B cell (primary cell): ENCODE results near the gene CRTAC1. TPM values are rescaled to one million over a fixed set of nuclear protein-coding genes. Genes with fewer than 3 reads are reported as not detected.

Experiments used
- ATAC-seq: fragments of 200-7000 bp; cut with Tn5 transposase; one replicate; pipeline ENCODE4 v1.10.0; 2021; ENCODE audit warnings: low read depth, mild to moderate bottlenecking, moderate number of reproducible peaks, moderate library complexity
- CTCF ChIA-PET: fragments of 350-600 bp; sonication (Branson Sonifier 250); formaldehyde crosslinking; loops from one replicate; lab custom pipeline; 2021; ENCODE audit warnings: antibody characterized with exemption, inconsistent platforms; lab: Charles Lee
- POLR2A ChIA-PET: fragments of 350-600 bp; sonication (Branson Sonifier 250); formaldehyde crosslinking; loops from one replicate; lab custom pipeline; 2021; ENCODE audit warnings: antibody characterized with exemption; lab: Charles Lee
- DNase-seq: peaks from one replicate; pipeline ENCODE4 v3.0.0; 2013
- H2AFZ ChIP-seq: 2 replicates; pipeline ENCODE4 v1.6.1; 2012; ENCODE audit warnings: mild to moderate bottlenecking, low read depth, low read length; ENCODE audit not compliant: insufficient read depth, poor library complexity, severe bottlenecking
- H3K27ac ChIP-seq, 2 donors: 1 replicate in 1 of 2; 2 replicates in 1 of 2; pipeline ENCODE4 v1.5.1; 2012 to 2013; ENCODE audit warnings: low read length in 2 of 2, mild to moderate bottlenecking in 2 of 2, moderate library complexity in 1 of 2
- H3K27me3 ChIP-seq, 4 experiments: fragments of 200-600 bp in 1 of 4; sonication (generic) in 1 of 4; replicated peaks in 1 of 4; 1 replicate in 2 of 4; 2 replicates in 2 of 4; pipeline versions ENCODE4 v1.6.1 to v1.7.0; 2013 to 2016; ENCODE audit warnings: low read length in 3 of 4, mild to moderate bottlenecking in 2 of 4, mixed read lengths in 1 of 4, moderate library complexity in 1 of 4; ENCODE audit not compliant: insufficient read depth in 4 of 4, control insufficient read depth in 3 of 4; ENCODE audit errors: control extremely low read depth in 1 of 4
- H3K36me3 ChIP-seq, 2 experiments: replicated peaks in 1 of 2; 1 replicate in 1 of 2; 2 replicates in 1 of 2; pipeline versions ENCODE4 v1.6.1 to v1.7.1; 2013; ENCODE audit warnings: low read length in 1 of 2; ENCODE audit not compliant: insufficient read depth in 2 of 2, control insufficient read depth in 1 of 2; ENCODE audit errors: control extremely low read depth in 1 of 2, extremely low read depth in 1 of 2
- H3K4me1 ChIP-seq, 2 donors: fragments of 200-600 bp in 1 of 2; sonication (generic) in 1 of 2; 1 replicate in 1 of 2; 2 replicates in 1 of 2; pipeline versions ENCODE4 v1.5.1 to v1.6.1; 2013 to 2017; ENCODE audit warnings: low read length in 2 of 2; ENCODE audit not compliant: control insufficient read depth in 2 of 2, insufficient read depth in 2 of 2
- H3K4me2 ChIP-seq: replicated peaks from 2 replicates; pipeline ENCODE3; 2012; ENCODE audit warnings: mild to moderate bottlenecking, low read depth, low read length; ENCODE audit not compliant: poor library complexity, severe bottlenecking
- H3K4me3 ChIP-seq, 5 experiments: fragments of 200-600 bp in 1 of 5; sonication (generic) in 1 of 5; 1 replicate in 3 of 5; 2 replicates in 2 of 5; pipeline versions ENCODE4 v1.5.1 to v1.7.0; 2011 to 2016; ENCODE audit warnings: low read length in 4 of 5, mild to moderate bottlenecking in 4 of 5, low read depth in 2 of 5, control low read depth in 1 of 5, moderate library complexity in 1 of 5; ENCODE audit not compliant: insufficient read depth in 1 of 5; ENCODE audit errors: control extremely low read depth in 1 of 5, extremely low read depth in 1 of 5
- H3K79me2 ChIP-seq: fragments of 200-600 bp; sonication (generic); one replicate; pipeline ENCODE4 v1.6.0; 2016; ENCODE audit warnings: low read length; ENCODE audit not compliant: control insufficient read depth, insufficient read depth
- H3K9ac ChIP-seq: fragments of 200-600 bp; sonication (generic); 2 replicates; pipeline ENCODE4 v1.6.1; 2017; ENCODE audit warnings: mild to moderate bottlenecking, low read length, moderate library complexity
- H3K9me3 ChIP-seq, 3 donors: one replicate each; pipeline versions ENCODE4 v1.6.1 to v1.7.1; 2013; ENCODE audit warnings: low read length in 2 of 3; ENCODE audit not compliant: control insufficient read depth in 2 of 3, insufficient read depth in 1 of 3; ENCODE audit errors: control extremely low read depth in 1 of 3
- H4K20me1 ChIP-seq: 2 replicates; pipeline ENCODE4 v1.6.0; 2012; ENCODE audit warnings: mild to moderate bottlenecking, low read length; ENCODE audit not compliant: insufficient read depth, control insufficient read depth, poor library complexity, severe bottlenecking
- H3K27ac Mint-ChIP-seq: one replicate; pipeline ENCODE4 v1.8.0; 2021; ENCODE audit warnings: mixed read lengths
- H3K27me3 Mint-ChIP-seq: one replicate; pipeline ENCODE4 v1.8.0; 2021; ENCODE audit warnings: mixed read lengths
- H3K4me1 Mint-ChIP-seq: one replicate; pipeline ENCODE4 v1.8.0; 2021; ENCODE audit warnings: mixed read lengths
- H3K4me3 Mint-ChIP-seq: one replicate; pipeline ENCODE4 v1.8.0; 2021; ENCODE audit warnings: mixed read lengths
- H3K9me3 Mint-ChIP-seq: one replicate; pipeline ENCODE4 v1.8.0; 2022; ENCODE audit warnings: mixed read lengths; ENCODE audit not compliant: insufficient read depth
- EZH2 ChIP-seq: IDR thresholded peaks from 2 replicates; pipeline ENCODE4 v1.6.1; 2012; ENCODE audit warnings: borderline replicate concordance, low read depth, mild to moderate bottlenecking, moderate library complexity, low read length; ENCODE audit not compliant: insufficient read depth, poor library complexity, severe bottlenecking
- WGBS: methylation state at CpG from one replicate; pipeline ENCODE4 v1.1.5; 2013; ENCODE audit warnings: missing lambda C conversion rate; ENCODE audit not compliant: insufficient coverage; 5-methylcytosine and 5-hydroxymethylcytosine counted together
- intact Hi-C: fragments of 100-400 bp; cut with micrococcal nuclease; formaldehyde crosslinking; loops from one replicate; pipeline ENCODE4 v1.10.0; 2022
- polyA plus RNA-seq: library from polyadenylated mRNA; depleted of rRNA; stranded (reverse); fragments of >200 nt; gene quantifications from 2 replicates; pipeline ENCODE4 v1.2.3, GENCODE V29; 2012
- total RNA-seq, 2 donors: library from RNA; stranded (reverse); fragments of 120-200 nt in 1 of 2; gene quantifications; 1 replicate in 1 of 2; 2 replicates in 1 of 2; pipeline versions ENCODE4 v1.2.3 to v1.2.4, GENCODE V29; 2013 to 2022
- TF ChIP-seq, protein P1 (sequence below): fragments of 200-600 bp; IDR thresholded peaks from one replicate; pipeline ENCODE4 v1.8.0; 2022; ENCODE audit warnings: antibody characterized with exemption, mild to moderate bottlenecking

CRTAC1 gene
- total and polyA plus RNA-seq, 2 donors (not counting 1 experiment from before 2014, with no cell fraction given): not detected

DNA sequence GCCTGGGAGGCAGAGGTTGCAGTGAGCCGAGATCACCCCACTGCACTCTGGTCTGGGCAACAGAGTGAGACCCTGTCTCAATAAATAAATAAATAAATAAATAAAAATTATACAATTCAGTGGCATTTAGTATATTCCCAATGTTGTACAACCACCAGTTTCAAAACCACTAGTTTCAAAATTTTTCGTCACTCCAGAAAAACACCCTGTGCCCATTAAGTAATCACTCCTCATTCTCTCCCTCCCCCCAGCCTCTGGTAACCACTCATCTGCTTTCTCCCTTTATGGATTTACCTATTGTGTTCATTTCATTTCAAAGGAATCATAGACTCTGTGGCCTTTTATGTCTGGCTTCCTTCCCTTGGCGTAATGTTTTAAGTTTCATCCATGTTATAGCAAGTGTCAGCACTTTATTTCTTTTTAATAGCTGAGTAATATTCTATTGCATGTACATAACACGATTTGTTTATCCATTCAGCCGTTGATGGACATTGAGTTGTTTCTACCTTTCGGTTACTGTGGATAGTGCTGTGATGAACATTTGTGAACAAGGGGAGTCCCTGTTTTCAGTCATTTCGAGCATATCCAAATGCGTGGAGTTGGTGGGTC lies 210.2 kb downstream of the CRTAC1 start:
- Histone ChIP-seq H3K9ac (no peak overlapping the region), H3K79me2 (no peaks in the 10 kb centered on the region), H3K4me2 (no peak overlapping the region), H3K27ac (no peak overlapping the region), H4K20me1 (no peaks in the 10 kb centered on the region), H3K36me3 (no peaks in the 10 kb centered on the region), H3K9me3 (no peaks in the 10 kb centered on the region), H3K4me3 (no peak overlapping the region), H3K4me1 (no peaks in the 10 kb centered on the region), H2AFZ (no peak overlapping the region), H3K27me3 (peaks cover 0 to 3% (median 0%) of the 10 kb centered on the region in 4 experiments)
- no peak for DNase-seq
- intact Hi-C loops: no loop called here
- Mint-ChIP-seq H3K27ac (no peak overlapping the region), H3K9me3 (no peaks in the 10 kb centered on the region), H3K4me1 (no peaks in the 10 kb centered on the region), H3K27me3 (peaks cover 11% of the 10 kb centered on the region), H3K4me3 (no peak overlapping the region)
- no peak for ATAC-seq
- POLR2A ChIA-PET: no interaction called here
- WGBS: 82% methylated on average over 5 of the region's 8 CpGs
- CTCF ChIA-PET: no interaction called here
- TF ChIP-seq, protein P1, sequence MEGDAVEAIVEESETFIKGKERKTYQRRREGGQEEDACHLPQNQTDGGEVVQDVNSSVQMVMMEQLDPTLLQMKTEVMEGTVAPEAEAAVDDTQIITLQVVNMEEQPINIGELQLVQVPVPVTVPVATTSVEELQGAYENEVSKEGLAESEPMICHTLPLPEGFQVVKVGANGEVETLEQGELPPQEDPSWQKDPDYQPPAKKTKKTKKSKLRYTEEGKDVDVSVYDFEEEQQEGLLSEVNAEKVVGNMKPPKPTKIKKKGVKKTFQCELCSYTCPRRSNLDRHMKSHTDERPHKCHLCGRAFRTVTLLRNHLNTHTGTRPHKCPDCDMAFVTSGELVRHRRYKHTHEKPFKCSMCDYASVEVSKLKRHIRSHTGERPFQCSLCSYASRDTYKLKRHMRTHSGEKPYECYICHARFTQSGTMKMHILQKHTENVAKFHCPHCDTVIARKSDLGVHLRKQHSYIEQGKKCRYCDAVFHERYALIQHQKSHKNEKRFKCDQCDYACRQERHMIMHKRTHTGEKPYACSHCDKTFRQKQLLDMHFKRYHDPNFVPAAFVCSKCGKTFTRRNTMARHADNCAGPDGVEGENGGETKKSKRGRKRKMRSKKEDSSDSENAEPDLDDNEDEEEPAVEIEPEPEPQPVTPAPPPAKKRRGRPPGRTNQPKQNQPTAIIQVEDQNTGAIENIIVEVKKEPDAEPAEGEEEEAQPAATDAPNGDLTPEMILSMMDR: no peak
- no peak for TF ChIP-seq EZH2

DNA sequence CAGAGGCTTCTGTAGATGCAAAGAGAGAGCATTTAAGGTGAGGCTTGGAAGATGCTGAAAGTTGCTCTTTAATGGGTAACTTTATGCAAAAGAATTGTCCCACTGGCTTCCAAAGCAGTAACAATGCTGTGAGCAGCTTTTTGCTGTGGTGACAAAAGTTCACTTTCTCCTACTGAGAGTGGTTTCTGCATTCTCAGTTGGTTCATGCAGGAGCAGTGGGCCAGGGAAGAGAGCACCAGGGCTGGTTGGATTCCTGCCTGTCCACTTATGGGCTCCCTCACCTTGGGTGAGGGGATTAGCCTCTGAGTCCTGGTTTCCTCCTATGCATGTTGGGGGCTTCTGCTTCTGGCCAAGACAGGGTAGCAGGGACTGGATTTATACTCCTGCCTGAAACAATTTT lies 211.8 kb downstream of the CRTAC1 start:
- Histone ChIP-seq H3K36me3 (no peaks in the 10 kb centered on the region), H4K20me1 (no peaks in the 10 kb centered on the region), H2AFZ (no peak overlapping the region), H3K27me3 (peaks cover 0 to 3% (median 0%) of the 10 kb centered on the region in 4 experiments), H3K27ac (no peak overlapping the region), H3K9ac (no peak overlapping the region), H3K79me2 (no peaks in the 10 kb centered on the region), H3K9me3 (no peaks in the 10 kb centered on the region), H3K4me3 (no peak overlapping the region), H3K4me1 (no peaks in the 10 kb centered on the region), H3K4me2 (no peak overlapping the region)
- Mint-ChIP-seq H3K4me1 (no peaks in the 10 kb centered on the region), H3K4me3 (no peak overlapping the region), H3K27me3 (peaks cover 11% of the 10 kb centered on the region), H3K9me3 (no peaks in the 10 kb centered on the region), H3K27ac (no peak overlapping the region)
- DNase-seq: no peak
- POLR2A ChIA-PET: no interaction called here
- ATAC-seq: no peak
- TF ChIP-seq, protein P1: no peak
- TF ChIP-seq EZH2: no peak
- CTCF ChIA-PET: no interaction called here
- intact Hi-C loops: no loop called here
